OCI-LY3 (cell line): ENCODE measurements around the gene SH3PXD2A.

Experiments used
- H2AFZ ChIP-seq: fragments of 200-600, 300-600 bp; shearing (Covaris generic); 2 replicates; pipeline ENCODE4 v1.6.0; 2014; ENCODE audit warnings: antibody characterized with exemption, low read depth, low read length
- H3K27ac ChIP-seq: fragments of 200-600, 300-600 bp; sonication (generic); 2 replicates; pipeline ENCODE4 v1.5.1; 2014; ENCODE audit warnings: mild to moderate bottlenecking, low read length, moderate library complexity, mixed read lengths
- H3K27me3 ChIP-seq: fragments of 200-600, 300-600 bp; sonication (generic); 2 replicates; pipeline ENCODE4 v1.6.1; 2014; ENCODE audit warnings: low read depth, low read length, mixed read lengths
- H3K36me3 ChIP-seq: fragments of 200-600, 300-600 bp; sonication (generic); replicated peaks from 2 replicates; pipeline ENCODE3; 2014; ENCODE audit warnings: low read depth, low read length, mixed read lengths
- H3K4me1 ChIP-seq: fragments of 300-600, 200-600 bp; sonication (generic); 2 replicates; pipeline ENCODE4 v1.6.1; 2014; ENCODE audit warnings: low read length, mixed read lengths
- H3K4me2 ChIP-seq: fragments of 200-600, 300-600 bp; sonication (generic); 2 replicates; pipeline ENCODE4 v1.6.1; 2014; ENCODE audit warnings: low read length, mixed read lengths
- H3K4me3 ChIP-seq: fragments of 300-600, 200-600 bp; sonication (generic); 2 replicates; pipeline ENCODE4 v1.5.1; 2014; ENCODE audit warnings: antibody characterized with exemption, mild to moderate bottlenecking, low read length, moderate library complexity
- H3K79me2 ChIP-seq: fragments of 300-600, 200-600 bp; shearing (Covaris generic); 2 replicates; pipeline ENCODE4 v1.6.1; 2014; ENCODE audit warnings: mild to moderate bottlenecking, low read length, mixed read lengths
- H3K9ac ChIP-seq: fragments of 300-600, 200-600 bp; shearing (Covaris generic); 2 replicates; pipeline ENCODE4 v1.6.0; 2014; ENCODE audit warnings: mild to moderate bottlenecking, low read length, moderate library complexity
- H3K9me3 ChIP-seq: fragments of 200-600, 300-600 bp; shearing (Covaris generic); 2 replicates; pipeline ENCODE4 v1.6.1; 2014; ENCODE audit warnings: low read length, mixed read lengths; ENCODE audit not compliant: insufficient read depth
- H4K20me1 ChIP-seq: fragments of 200-600, 300-600 bp; sonication (generic); 2 replicates; pipeline ENCODE4 v1.6.1; 2016; ENCODE audit warnings: low read length, mixed read lengths; ENCODE audit not compliant: insufficient read depth
- EZH2phosphoT487 ChIP-seq: fragments of 200-600 bp; shearing (Covaris generic); IDR thresholded peaks from 2 replicates; pipeline ENCODE4 v1.6.1; 2018; ENCODE audit warnings: antibody characterized with exemption, mixed run types, low read depth
- TF ChIP-seq, protein P1 (sequence below): fragments of 200-600, 300-600 bp; sonication (generic); IDR thresholded peaks from 2 replicates; pipeline ENCODE4 v1.5.1; 2014; ENCODE audit warnings: antibody characterized with exemption, low read length, low read depth

SH3PXD2A gene

GRCh38 chr10:103871006-103871405 lies 15.6 kb upstream of the SH3PXD2A start:
- TF ChIP-seq, protein P1, sequence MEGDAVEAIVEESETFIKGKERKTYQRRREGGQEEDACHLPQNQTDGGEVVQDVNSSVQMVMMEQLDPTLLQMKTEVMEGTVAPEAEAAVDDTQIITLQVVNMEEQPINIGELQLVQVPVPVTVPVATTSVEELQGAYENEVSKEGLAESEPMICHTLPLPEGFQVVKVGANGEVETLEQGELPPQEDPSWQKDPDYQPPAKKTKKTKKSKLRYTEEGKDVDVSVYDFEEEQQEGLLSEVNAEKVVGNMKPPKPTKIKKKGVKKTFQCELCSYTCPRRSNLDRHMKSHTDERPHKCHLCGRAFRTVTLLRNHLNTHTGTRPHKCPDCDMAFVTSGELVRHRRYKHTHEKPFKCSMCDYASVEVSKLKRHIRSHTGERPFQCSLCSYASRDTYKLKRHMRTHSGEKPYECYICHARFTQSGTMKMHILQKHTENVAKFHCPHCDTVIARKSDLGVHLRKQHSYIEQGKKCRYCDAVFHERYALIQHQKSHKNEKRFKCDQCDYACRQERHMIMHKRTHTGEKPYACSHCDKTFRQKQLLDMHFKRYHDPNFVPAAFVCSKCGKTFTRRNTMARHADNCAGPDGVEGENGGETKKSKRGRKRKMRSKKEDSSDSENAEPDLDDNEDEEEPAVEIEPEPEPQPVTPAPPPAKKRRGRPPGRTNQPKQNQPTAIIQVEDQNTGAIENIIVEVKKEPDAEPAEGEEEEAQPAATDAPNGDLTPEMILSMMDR, result no peak
- TF ChIP-seq EZH2phosphoT487, result no peak
- Histone ChIP-seq H3K79me2 (no peaks in the 10 kb centered on the region), H3K27me3 (no peaks in the 10 kb centered on the region), H3K27ac (no peak overlapping the region), H3K4me2 (no peak overlapping the region), H3K4me3 (no peak overlapping the region), H3K36me3 (no peaks in the 10 kb centered on the region), H3K9me3 (no peaks in the 10 kb centered on the region), H3K9ac (no peak overlapping the region), H4K20me1 (no peaks in the 10 kb centered on the region), H2AFZ (no peak overlapping the region), H3K4me1 (no peaks in the 10 kb centered on the region)

GRCh38 chr10:103870516-103870915 lies 15.1 kb upstream of the SH3PXD2A start:
- Histone ChIP-seq H3K27ac (no peak overlapping the region), H3K4me3 (no peak overlapping the region), H3K4me2 (no peak overlapping the region), H3K9me3 (no peaks in the 10 kb centered on the region), H3K9ac (no peak overlapping the region), H3K4me1 (no peaks in the 10 kb centered on the region), H3K79me2 (no peaks in the 10 kb centered on the region), H3K27me3 (no peaks in the 10 kb centered on the region), H2AFZ (no peak overlapping the region), H3K36me3 (no peaks in the 10 kb centered on the region), H4K20me1 (no peaks in the 10 kb centered on the region)
- TF ChIP-seq EZH2phosphoT487, result no peak
- TF ChIP-seq, protein P1, result no peak

DNA sequence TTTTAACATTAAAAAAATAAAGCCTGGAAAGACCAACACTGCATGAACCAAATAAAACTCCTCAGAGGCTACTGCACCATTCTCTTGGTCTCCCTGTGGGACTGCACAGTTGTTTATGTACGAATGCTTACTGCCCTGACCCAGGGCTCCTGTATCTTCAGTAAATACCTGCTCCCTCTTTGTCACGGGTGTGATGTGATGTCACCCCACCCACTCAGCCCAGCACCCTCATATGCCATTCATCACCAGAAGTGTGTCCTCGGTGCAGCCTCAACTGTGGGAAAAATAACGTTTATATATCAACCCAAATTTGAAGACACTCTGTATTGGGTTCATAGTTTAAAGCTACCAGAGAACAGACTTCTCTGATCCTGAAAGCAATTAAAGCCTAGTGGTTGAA lies 14.0 kb upstream of the SH3PXD2A start:
- H3K9me3 ChIP-seq, result no peaks in the 10 kb centered on the region
- no peaks in the 10 kb centered on the region for H3K36me3 ChIP-seq
- no peak overlapping the region for H2AFZ ChIP-seq

DNA sequence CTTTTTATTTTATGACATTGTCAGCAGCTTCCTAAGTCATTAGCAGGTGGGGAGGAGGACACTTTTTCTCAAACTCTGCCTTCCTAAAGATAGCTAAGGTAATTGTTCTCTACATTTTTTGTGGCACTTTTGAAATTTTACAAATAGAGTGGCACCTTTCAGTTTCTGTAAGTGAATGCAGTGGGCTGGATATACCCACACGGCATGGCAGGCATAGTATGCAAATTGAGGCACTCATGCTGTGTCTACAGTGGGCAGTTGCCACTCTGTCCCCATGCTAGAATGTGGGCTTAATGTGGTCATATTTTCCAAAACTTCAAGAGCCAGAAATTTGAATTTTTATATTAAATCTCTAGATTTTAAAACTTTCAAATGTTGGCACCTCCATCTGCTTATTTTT lies 12.8 kb upstream of the SH3PXD2A start:
- Histone ChIP-seq H3K9me3 (no peaks in the 10 kb centered on the region), H3K27ac (no peak overlapping the region), H3K4me1 (no peaks in the 10 kb centered on the region), H3K36me3 (no peaks in the 10 kb centered on the region), H3K79me2 (no peaks in the 10 kb centered on the region), H3K4me3 (no peak overlapping the region), H3K9ac (no peak overlapping the region), H4K20me1 (no peaks in the 10 kb centered on the region), H3K27me3 (no peaks in the 10 kb centered on the region), H2AFZ (no peak overlapping the region), H3K4me2 (no peak overlapping the region)
- TF ChIP-seq, protein P1, result no peak
- no peak for TF ChIP-seq EZH2phosphoT487

More for the DNA sequence above, 14.0 kb upstream of the SH3PXD2A start:
- Histone ChIP-seq H3K27me3 (no peaks in the 10 kb centered on the region), H3K4me3 (no peak overlapping the region), H3K79me2 (no peaks in the 10 kb centered on the region), H3K4me1 (no peaks in the 10 kb centered on the region), H4K20me1 (no peaks in the 10 kb centered on the region), H3K9ac (no peak overlapping the region), H3K27ac (no peak overlapping the region), H3K4me2 (no peak overlapping the region)
- no peak for TF ChIP-seq EZH2phosphoT487
- TF ChIP-seq, protein P1, result no peak
